Hepatocyte (in vitro differentiated cells): ENCODE results near the gene PRSS48. TPM values are rescaled to one million over a fixed set of nuclear protein-coding genes. Genes with fewer than 3 reads are reported as not detected.
"Not testable (repeated sequence)": the region's sequence is repeated elsewhere in the genome, so short reads cannot be mapped to it uniquely, and the experiment has no call there.

ENCODE experiments used
- DNase-seq: peaks from one replicate; pipeline ENCODE4 v3.0.0-alpha.2; 2016; ENCODE audit warnings: low spot score
- H2AFZ ChIP-seq: fragments of 200-600 bp; sonication (generic); 2 replicates; pipeline ENCODE4 v1.6.0; 2016; ENCODE audit warnings: antibody characterized with exemption, mild to moderate bottlenecking
- H3K27ac ChIP-seq: fragments of 200-600 bp; sonication (generic); 2 replicates; pipeline ENCODE4 v1.5.1; 2016; ENCODE audit warnings: mild to moderate bottlenecking
- H3K27me3 ChIP-seq: fragments of 200-600 bp; sonication (generic); 2 replicates; pipeline ENCODE4 v1.6.1; 2016
- H3K36me3 ChIP-seq: fragments of 200-600 bp; sonication (generic); replicated peaks from 2 replicates; pipeline ENCODE4 v1.5.1; 2016; ENCODE audit warnings: low read depth; ENCODE audit not compliant: insufficient read depth
- H3K4me1 ChIP-seq: fragments of 200-600 bp; sonication (generic); 2 replicates; pipeline ENCODE4 v1.5.1; 2016; ENCODE audit warnings: mild to moderate bottlenecking, moderate library complexity; ENCODE audit not compliant: insufficient read depth
- H3K4me2 ChIP-seq: fragments of 200-600 bp; sonication (generic); 2 replicates; pipeline ENCODE4 v1.6.0; 2016
- H3K4me3 ChIP-seq: fragments of 200-600 bp; sonication (generic); 2 replicates; pipeline ENCODE4 v1.5.1; 2016; ENCODE audit warnings: mild to moderate bottlenecking
- H3K79me2 ChIP-seq: fragments of 200-600 bp; sonication (generic); 2 replicates; pipeline ENCODE4 v1.6.0; 2017; ENCODE audit warnings: mild to moderate bottlenecking
- H3K9me2 ChIP-seq: fragments of 200-600 bp; sonication (generic); replicated peaks from 2 replicates; pipeline ENCODE4 v1.6.0; 2017; ENCODE audit warnings: mild to moderate bottlenecking; ENCODE audit not compliant: insufficient read depth
- H3K9me3 ChIP-seq: fragments of 200-600 bp; sonication (generic); 2 replicates; pipeline ENCODE4 v1.5.1; 2016; ENCODE audit warnings: low read depth, mild to moderate bottlenecking
- H4K20me1 ChIP-seq: fragments of 200-600 bp; sonication (generic); 2 replicates; pipeline ENCODE4 v1.6.0; 2016; ENCODE audit warnings: mild to moderate bottlenecking; ENCODE audit not compliant: insufficient read depth, poor library complexity, severe bottlenecking
- CTCF ChIP-seq: fragments of 200-600 bp; sonication (generic); IDR thresholded peaks from 2 replicates; pipeline ENCODE4 v1.5.1; 2016; ENCODE audit warnings: antibody characterized with exemption, mild to moderate bottlenecking; ENCODE audit not compliant: poor library complexity
- EZH2 ChIP-seq: fragments of 200-600 bp; sonication (generic); IDR thresholded peaks from 2 replicates; pipeline ENCODE4 v1.6.1; 2016; ENCODE audit warnings: antibody characterized with exemption, mild to moderate bottlenecking, borderline replicate concordance
- EZH2phosphoT487 ChIP-seq: fragments of 200-600 bp; sonication (generic); IDR thresholded peaks from one replicate; pipeline ENCODE4 v1.6.1; 2018; ENCODE audit warnings: antibody characterized with exemption, mild to moderate bottlenecking, low read depth, moderate library complexity; ENCODE audit not compliant: unreplicated experiment, severe bottlenecking
- WGBS: methylation state at CpG from one replicate; pipeline ENCODE4 v1.1.6; 2016; ENCODE audit warnings: low lambda C conversion rate; ENCODE audit errors: missing lambda C conversion rate; 5-methylcytosine and 5-hydroxymethylcytosine counted together
- polyA plus RNA-seq: library from polyadenylated mRNA; unstranded; fragments of >200 nt; fragmentation: Nextera tagmentation; extraction: Ambion mirVana; gene quantifications from 2 replicates; pipeline ENCODE4 v1.2.1, GENCODE V29; 2016
- total RNA-seq: library from RNA; depleted of rRNA; stranded (reverse); fragments of >200 nt; gene quantifications from 2 replicates; pipeline ENCODE4 v1.2.3, GENCODE V29; 2014

Gene PRSS48
- total and polyA plus RNA-seq, 2 experiments from 2014 or later: 0.79 TPM; not detected in 1

GRCh38 chr4:151321586-151321985 is 44.6 kb downstream of the PRSS48 start:
- no peaks in the 10 kb centered on the region for H3K27me3 ChIP-seq
- peaks cover 22% of the 10 kb centered on the region for H3K4me1 ChIP-seq
- TF ChIP-seq CTCF (no peak), EZH2phosphoT487 (no peak), EZH2 (no peak)
- no peak for DNase-seq
- peak overlapping the region; percentile 79 for H3K4me2 ChIP-seq
- H3K36me3 ChIP-seq: no peaks in the 10 kb centered on the region
- peaks cover 74% of the 10 kb centered on the region for H3K79me2 ChIP-seq
- H2AFZ ChIP-seq: no peak overlapping the region
- H3K27ac ChIP-seq: no peak overlapping the region
- peaks cover 38% of the 10 kb centered on the region for H4K20me1 ChIP-seq
- no peak overlapping the region for H3K4me3 ChIP-seq
- H3K9me2 ChIP-seq: no peaks in the 10 kb centered on the region
- whole genome bisulfite sequencing: 79% methylated on average over 1 of the region's 1 CpG
- H3K9me3 ChIP-seq: no peaks in the 10 kb centered on the region

GRCh38 chr4:151322161-151322560 is 45.2 kb downstream of the PRSS48 start:
- peaks cover 68% of the 10 kb centered on the region for H3K79me2 ChIP-seq
- H3K4me3 ChIP-seq: peak overlapping the region; percentile 44
- peaks cover 22% of the 10 kb centered on the region for H3K4me1 ChIP-seq
- H3K27me3 ChIP-seq, H2AFZ ChIP-seq, H3K9me2 ChIP-seq, H3K36me3 ChIP-seq, H3K9me3 ChIP-seq, DNase-seq: not testable (repeated sequence)
- WGBS: 92% methylated on average over 4 of the region's 4 CpGs
- H3K27ac ChIP-seq: peak overlapping the region; percentile 96
- peaks cover 38% of the 10 kb centered on the region for H4K20me1 ChIP-seq
- H3K4me2 ChIP-seq: peak overlapping the region; percentile 79

GRCh38 chr4:151322570-151322969 is 45.6 kb downstream of the PRSS48 start:
- H3K4me2 ChIP-seq: peak overlapping the region; percentile 79
- DNase-seq: no peak
- H3K4me3 ChIP-seq: peak overlapping the region; percentile 44
- no peak for TF ChIP-seq CTCF
- no peak for TF ChIP-seq EZH2
- TF ChIP-seq EZH2phosphoT487: no peak
- H3K9me2 ChIP-seq: no peaks in the 10 kb centered on the region
- H3K79me2 ChIP-seq: peaks cover 64% of the 10 kb centered on the region
- H3K9me3 ChIP-seq: no peaks in the 10 kb centered on the region
- H3K36me3 ChIP-seq: no peaks in the 10 kb centered on the region
- H3K27me3 ChIP-seq: no peaks in the 10 kb centered on the region
- peaks cover 22% of the 10 kb centered on the region for H3K4me1 ChIP-seq
- no peak overlapping the region for H2AFZ ChIP-seq
- peaks cover 38% of the 10 kb centered on the region for H4K20me1 ChIP-seq
- H3K27ac ChIP-seq: peak overlapping the region; percentile 96

- peaks cover 53% of the 10 kb centered on the region for H3K79me2 ChIP-seq
- DNase-seq: no peak
- H3K4me1 ChIP-seq: peaks cover 22% of the 10 kb centered on the region
- WGBS: 68% methylated on average over 1 of the region's 1 CpG
- H4K20me1 ChIP-seq: peaks cover 38% of the 10 kb centered on the region
- peak overlapping the region; percentile 96 for H3K27ac ChIP-seq
- H2AFZ ChIP-seq: no peak overlapping the region
- TF ChIP-seq CTCF (no peak), EZH2 (no peak), EZH2phosphoT487 (no peak)
- H3K4me3 ChIP-seq: peak overlapping the region; percentile 44
- no peaks in the 10 kb centered on the region for H3K27me3 ChIP-seq
- peak overlapping the region; percentile 79 for H3K4me2 ChIP-seq
- no peaks in the 10 kb centered on the region for H3K36me3 ChIP-seq
- no peaks in the 10 kb centered on the region for H3K9me3 ChIP-seq
- no peaks in the 10 kb centered on the region for H3K9me2 ChIP-seq
Measured at GRCh38 chr4:151323667-151324066, 46.7 kb downstream of the PRSS48 start.
